GM12873 (cell line): ENCODE data around the gene FAM162A.

Experiments used
- CTCF ChIP-seq: IDR thresholded peaks from 2 replicates; pipeline ENCODE4 v1.5.1; 2012; ENCODE audit warnings: low read depth, mild to moderate bottlenecking, moderate library complexity, low read length, control low read depth; ENCODE audit not compliant: insufficient read depth; ENCODE audit errors: missing control alignments

FAM162A gene

GRCh38 chr3:122410111-122410510, 26.1 kb downstream of the FAM162A start:
- TF ChIP-seq CTCF: no peak

GRCh38 chr3:122410639-122411038, 26.7 kb downstream of the FAM162A start:
- TF ChIP-seq CTCF: no peak

- TF ChIP-seq CTCF: no peak
Measured at GRCh38 chr3:122414391-122414790, 30.4 kb downstream of the FAM162A start.

GRCh38 chr3:122415104-122415744, 31.2 kb downstream of the FAM162A start:
- TF ChIP-seq CTCF: no peak

- no peak for TF ChIP-seq CTCF
Measured at GRCh38 chr3:122415762-122416654, 32.0 kb downstream of the FAM162A start, which contains the start of gene WDR5B. Gene WDR5B, minus strand, starts transcription at chr3:122416062. Its CDS starts 534 bp downstream, at chr3:122415528.

- TF ChIP-seq CTCF: no peak
Measured at GRCh38 chr3:122416966-122417365, 33.0 kb downstream of the FAM162A start.

GRCh38 chr3:122421101-122421500, 37.1 kb downstream of the FAM162A start:
- TF ChIP-seq CTCF: no peak
